HTR-8/SVneo (cell line): ENCODE data around the gene ANXA3.
"Not testable (repeated sequence)": the region's sequence is repeated elsewhere in the genome, so short reads cannot be mapped to it uniquely, and the experiment has no call there.

ENCODE experiments used
- DNase-seq: peaks from one replicate; pipeline ENCODE4 v3.0.0; 2011; ENCODE audit warnings: low spot score, mixed read lengths; ENCODE audit not compliant: insufficient read length
- FAIRE-seq: peaks from 2 replicates; lab custom pipeline; 2011; peaks lifted over from hg19 to GRCh38; lab: Jason Lieb, UNC

The ANXA3 gene

DNA sequence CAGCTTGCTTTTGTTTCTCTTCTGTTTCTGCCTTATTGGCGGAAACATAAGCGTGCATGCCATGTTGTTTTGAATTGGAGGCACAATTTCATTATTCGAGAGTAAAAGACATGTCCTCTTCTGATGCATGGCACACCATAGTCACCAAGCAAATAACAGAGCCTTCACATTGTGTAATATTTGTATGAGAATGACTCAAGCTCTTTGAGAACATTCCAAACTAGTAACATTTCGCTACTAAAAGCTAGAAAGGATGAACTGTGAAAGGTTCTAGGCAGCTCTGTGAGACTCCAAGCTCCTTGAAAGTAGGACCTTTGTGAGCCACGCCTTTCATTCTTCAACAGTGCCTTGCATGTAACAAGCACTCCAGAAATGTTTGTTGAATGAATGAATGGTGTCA, 9.2 kb upstream of the ANXA3 start:
- FAIRE-seq (no peak), DNase-seq (no peak)

DNA sequence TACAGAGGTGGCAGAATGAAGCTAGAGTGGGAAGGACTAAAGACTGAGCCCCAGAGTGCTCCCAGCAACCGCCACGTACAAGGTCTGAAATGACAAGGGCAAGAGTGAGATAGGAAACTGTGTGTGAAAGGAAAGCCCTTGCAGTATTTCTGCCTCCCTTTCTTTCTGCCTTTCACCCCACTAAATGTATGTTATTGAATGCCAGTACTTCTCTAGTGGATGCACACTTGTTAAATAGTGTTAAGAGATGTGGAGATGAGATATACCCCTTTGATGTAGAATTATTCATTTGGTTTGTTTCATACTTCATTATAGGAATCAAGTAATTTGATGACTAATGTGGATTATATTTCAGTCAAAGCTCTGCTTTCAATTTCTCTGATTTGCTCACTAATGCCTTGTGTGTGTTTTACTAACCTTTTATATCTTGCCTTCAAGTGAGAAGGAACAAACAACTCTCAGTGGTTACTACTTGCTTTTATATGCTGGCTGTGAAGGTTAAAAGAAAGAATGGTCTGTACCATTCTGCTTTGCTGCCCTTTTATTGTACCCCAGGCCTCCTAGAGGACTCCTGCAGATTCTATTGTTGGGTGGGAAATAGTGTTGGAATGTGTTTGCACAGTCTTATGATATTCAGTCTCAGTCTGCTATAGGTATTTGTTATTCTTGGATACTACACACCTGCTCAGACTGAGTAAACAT, 8.0 kb upstream of the ANXA3 start:
- no peak for FAIRE-seq
- no peak for DNase-seq

DNA sequence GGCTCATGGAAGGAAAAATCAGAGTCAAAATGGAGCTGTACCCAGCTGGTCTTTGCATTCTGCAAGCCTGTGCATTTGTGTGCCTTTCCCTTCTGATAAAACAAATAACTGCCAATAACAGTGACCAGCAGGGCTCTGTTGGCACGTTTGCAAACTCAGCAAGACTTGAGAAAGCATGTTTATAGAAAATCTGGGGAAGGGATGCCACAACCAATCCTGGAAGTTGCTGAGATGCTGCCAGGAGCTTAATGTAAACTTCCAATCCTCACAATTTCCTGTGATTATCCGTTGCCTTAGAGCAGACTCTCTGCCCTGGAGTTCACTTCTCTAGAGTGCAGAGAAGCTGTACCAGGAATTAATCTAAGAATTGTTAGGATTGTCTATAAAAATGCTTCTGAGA, 6.9 kb upstream of the ANXA3 start:
- FAIRE-seq (no peak), DNase-seq (no peak)

DNA sequence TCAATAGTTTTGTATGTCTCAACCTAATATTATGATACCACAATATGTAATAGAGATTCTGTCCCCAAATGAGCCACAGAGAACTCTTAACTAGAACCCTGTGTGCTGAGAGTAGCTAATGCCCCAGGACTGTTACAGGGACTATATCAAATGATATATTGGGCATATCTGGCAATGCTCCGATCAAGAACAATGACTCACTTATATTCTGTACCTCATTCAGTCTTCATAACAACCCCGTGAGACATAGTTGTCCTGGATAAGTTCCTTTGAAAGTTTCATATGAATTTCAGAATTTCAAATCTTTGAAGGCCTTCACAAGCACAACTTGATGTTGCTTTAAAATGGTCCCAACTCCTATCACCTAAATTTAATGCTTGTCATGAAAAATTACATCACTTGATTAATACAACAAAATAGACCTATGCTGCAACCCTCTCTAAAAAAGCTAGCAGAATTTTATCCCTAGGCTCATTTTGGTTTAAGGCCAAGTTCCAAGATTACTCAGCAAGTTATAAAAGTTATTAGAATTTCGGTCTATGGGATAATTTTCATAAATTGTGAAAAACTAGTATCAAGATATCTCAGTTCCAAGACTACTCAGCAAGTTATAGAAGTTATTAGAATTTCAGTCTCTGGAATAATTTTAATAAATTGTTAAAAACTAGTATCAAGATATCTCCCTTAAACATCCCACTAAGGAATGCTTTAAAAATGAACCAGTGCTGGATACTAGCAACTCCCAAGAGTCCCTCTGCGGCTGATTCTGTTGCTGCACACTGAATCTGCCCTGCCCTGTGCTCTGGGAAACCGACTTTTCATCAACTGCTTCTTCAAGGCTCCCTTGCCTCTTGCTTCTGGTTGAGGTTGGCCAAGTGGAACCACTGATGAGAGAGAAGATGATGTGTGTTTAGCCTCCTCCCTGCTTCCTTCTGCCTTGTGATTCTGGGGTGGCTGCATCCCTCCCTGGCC, 6.0 kb upstream of the ANXA3 start:
- DNase-seq: no peak
- FAIRE-seq: no peak

DNA sequence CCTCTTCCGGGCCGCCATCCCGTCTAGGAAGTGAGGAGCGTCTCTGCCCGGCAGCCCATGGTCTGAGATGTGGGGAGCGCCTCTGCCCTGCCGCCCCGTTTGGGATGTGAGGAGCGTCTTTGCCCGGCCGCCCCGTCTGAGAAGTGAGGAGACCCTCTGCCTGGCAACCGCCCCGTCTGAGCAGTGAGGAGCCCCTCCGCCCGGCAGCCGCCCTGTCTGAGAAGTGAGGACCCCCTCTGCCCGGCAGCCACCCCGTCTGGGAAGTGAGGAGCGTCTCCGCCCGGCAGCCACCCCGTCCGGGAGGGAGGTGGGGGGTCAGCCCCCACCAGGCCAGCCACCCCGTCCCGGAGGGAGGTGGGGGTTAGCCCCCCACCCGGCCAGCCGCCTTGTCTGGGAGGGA, 3.7 kb upstream of the ANXA3 start:
- not testable (repeated sequence) for FAIRE-seq, DNase-seq

DNA sequence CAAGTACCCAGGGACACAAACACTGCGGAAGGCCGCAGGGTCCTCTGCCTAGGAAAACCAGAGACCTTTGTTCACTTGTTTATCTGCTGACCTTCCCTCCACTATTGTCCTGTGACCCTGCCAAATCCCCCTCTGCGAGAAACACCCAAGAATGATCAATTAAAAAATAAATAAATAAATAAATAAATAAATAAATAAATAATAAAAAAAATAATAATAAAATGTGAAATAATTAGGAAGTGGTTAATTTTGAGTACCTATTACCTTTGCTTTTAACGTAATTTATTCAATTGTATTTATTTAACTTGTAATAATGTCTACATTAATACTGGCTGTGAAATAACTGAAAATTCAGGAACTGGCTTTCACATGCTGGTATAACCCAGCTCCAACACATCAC, 2.7 kb upstream of the ANXA3 start:
- FAIRE-seq, DNase-seq: not testable (repeated sequence)

DNA sequence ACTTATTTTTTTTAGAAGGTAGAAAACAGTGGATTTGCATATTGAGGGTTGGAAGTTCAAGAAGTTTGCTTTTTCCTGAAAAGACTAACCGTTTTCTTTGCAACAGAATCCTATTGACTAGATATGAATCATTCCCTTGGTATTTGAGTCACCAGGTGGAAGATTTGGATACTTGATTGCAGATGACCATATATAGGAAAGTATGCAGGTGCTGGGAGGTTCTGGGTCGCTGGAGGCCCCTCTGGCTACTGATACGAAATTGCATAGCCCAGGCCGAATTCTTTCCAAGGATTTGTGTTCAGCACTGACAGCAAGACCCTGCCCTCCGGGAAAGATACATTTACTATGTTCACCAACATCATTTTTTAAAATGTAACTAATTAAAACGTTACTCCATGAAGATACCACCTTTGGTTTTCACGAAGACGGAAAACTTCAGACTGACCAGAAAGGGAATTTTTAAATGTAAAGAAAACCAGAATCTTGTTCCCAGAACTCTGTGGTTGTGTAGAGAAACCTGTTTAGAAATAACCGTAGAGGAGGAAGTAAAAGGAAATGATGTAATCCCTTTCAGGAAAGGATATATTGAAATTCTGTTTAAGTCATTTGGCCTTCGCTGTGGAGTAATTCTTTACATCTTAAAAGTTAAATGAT, 946 bp downstream of the ANXA3 start:
- DNase-seq: no peak
- no peak for FAIRE-seq

DNA sequence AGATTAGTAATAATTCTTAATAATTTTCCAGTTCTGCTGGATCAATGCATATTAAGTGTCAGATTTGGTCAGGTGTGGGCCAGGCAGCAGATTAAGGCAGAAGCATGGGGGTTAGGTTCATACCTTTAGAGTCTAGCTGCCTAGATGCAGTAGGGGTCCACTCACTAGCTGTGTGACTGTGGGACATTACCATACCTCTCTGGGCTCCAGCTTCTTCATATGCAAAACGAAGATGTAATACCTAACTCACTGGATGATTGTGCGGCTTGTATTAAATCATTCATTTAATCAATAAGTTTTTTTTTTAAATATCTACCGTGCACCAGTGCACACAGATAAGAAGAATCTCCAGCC, 1.4 kb downstream of the ANXA3 start:
- no peak for DNase-seq
- no peak for FAIRE-seq

DNA sequence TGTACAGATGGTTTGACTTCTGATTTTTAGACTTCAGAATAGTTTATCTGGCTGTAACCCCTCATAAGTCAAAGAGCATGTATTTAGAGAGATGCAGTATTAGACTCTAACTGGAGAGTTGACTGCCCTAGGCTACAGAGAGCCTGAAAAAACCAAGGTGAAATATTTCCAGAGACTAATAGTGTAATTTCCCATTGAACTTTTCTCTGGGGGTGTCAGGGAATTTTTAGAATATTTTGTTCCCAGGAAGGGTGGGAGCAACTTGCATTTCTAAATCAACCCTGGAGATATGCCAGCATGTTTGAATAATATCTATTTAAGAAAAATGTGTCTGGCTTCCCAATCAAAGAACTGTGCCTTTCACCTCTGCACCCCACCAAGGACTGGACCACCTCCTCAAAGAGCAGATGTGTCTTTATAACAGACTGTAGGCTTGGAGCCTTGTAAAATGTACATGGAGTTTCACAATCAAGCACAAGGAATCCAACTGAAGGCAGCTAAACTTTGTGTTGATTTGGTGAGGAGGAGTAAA, 2.0 kb downstream of the ANXA3 start:
- no peak for DNase-seq
- FAIRE-seq: no peak

DNA sequence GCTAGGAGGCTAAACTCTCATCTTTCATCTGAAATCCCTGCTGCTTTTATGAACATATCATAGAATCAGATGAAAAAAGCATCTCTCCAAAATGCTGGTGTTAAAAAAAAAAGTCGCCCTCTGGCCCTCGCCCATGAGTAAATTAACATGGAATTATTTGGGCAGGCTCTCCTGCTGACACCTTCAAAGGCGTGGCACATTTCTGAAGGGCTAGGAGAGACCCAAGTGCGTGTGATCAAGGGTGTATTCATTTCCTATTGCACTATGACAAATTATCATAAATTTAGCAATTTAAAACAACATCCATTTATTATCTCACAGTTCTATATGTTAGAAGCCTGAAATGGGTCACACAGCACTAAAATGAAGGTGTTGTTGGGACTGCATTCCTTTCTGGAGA, 5.1 kb downstream of the ANXA3 start:
- DNase-seq (no peak), FAIRE-seq (no peak)

DNA sequence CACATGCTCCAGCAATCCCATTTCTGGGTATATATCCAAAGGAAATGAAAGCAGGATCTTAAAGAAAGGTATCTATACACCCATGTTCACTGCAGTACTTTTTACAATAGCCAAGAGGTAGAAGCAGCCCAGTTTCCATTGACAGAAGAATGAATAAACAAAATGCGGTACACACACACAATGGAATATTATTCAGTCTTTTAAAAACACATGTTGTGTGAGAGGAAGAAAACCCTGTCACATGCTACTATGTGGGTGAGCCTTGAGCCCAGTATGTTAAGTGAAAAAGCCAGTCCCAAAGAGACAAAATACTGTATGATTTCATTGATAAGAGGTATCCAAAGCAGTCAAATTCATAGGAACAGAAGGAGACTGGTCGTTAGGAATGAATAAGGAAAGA, 6.3 kb downstream of the ANXA3 start:
- DNase-seq (no peak), FAIRE-seq (no peak)

DNA sequence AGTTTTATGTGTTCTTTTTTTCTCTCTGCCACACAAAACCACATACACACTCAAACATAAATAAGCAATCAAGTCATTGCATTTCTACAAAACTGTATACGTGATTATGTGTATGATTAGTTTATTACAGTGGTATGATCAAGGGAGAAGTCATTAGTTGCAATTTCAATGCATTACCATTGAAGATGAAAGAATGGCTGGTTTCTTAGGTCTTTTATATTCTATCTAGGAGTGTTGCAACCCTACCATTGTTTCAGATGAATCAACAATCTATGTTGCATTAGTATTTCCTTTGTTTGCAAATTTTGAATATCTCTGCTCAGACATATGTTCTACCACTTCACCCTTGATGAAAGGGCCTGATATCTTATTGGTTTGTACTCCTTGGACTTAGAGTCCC, 6.8 kb downstream of the ANXA3 start:
- no peak for DNase-seq
- no peak for FAIRE-seq

DNA sequence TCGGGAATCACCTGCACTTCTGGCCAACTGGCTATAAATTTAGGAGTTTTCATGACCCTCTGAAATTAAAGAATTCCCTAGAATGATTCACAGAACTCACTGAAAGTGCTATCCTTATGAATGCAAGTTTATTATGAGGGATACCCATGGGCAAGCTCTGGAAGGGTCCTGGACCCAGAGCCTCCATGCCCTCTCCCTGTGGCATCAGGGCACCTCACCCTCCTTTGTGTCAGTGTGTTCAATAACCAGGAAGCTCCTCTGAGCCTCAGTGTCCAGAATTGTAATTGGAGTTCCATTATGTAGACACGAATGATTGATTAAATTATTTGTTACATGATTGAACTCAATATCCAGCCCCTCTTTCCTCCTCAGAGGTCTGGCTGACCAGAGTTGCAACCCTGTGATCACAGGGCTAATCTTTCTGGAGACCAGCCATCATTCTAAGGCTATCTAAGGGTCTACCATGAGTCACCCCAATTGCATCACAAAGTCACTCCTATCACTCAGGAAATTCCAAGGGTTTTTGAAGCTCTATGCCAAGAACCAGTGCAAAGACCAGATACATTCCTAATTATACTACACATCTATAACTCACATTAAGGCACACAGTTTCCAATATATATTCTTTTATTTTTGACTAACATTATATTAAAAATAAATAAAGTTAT, 8.9 kb downstream of the ANXA3 start:
- no peak for FAIRE-seq
- DNase-seq: peak; percentile 34

DNA sequence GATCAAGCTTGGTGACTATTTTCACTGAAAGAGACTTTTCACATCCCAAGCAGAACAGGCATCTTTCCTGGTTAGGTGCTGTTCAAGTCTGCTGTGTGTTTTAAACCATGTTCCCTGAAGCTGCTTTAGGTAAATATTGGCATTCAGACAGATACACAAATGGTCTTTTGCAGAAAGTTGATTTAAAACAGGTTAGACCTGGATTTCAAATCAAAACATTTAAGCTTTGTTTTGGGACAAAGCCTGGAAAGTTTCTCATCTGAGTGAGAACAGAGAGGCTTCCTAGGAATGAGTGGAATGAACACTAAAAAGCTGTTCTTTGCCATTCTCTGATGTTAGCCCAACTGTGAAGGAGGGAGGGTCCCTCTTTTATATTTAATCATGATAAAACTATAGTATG, 10.1 kb downstream of the ANXA3 start:
- DNase-seq (no peak), FAIRE-seq (no peak)

DNA sequence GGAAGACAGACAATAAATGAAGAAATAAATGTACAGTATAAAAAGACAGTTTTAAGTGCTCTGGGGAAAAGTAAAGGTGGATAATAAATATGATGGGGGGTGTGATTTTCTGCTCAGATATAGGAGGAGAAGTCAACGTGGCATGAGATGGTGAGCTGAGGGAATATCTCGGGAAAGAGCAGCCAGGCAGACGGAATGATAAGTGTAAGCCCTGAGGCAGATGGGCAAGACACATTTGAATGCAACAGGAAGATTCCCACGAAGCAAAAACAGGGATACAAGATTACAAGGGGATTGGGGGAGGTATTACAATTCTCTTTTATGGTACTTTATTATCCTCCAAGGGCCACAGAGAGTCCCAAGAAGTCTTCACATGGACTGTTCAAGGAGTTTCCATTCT, 11.1 kb downstream of the ANXA3 start:
- FAIRE-seq (no peak), DNase-seq (no peak)

DNA sequence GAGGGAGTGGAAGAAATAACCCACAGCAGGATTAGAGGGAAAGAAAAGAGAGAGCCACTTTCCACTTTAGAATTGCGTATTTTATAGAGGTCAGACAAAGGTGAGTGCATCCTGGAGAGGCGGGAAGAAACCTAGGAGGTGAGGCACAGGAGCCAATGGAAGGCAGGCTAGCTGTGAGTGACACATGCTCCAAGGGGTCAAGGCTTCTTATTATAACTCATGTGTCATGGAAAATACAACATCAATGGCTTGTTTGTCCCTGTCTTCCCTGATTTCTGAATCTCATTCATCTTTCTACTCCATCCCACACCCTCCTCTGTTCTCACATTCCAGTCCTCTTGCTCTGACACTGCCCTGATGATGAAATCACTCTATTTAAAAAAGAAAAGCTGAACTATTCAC, 14.4 kb downstream of the ANXA3 start:
- FAIRE-seq (no peak), DNase-seq (no peak)

DNA sequence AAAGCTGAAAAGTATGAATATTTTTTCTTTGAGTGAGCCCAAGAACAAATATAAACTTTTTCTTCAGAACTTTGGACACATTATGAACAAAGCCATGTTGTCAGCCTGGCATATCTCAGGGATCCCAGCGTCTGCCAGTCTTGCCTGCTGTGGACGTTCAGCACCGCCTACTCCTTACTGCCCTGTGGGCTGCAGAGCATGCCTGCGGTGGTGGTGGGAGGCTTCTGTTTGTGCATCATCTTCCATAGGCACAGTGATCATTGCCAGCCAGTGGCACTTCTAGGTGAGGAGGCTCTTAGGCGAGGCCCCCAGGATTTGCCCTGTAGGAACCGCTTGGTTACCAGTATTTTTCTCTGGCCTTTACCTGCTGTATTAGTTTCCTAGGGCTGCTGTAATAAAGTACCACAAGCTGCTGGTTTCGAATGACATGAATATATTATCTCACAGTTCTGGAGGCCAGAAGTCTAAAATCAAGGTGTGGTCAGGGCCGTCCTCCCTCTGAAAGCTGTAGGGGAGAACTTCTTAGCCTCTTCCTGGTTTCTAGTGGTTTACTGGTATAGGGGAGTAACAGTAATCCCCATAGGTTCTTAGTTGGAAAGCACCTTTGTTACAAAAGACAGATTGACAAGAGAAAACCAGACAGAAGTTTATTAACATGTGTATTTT, 15.4 kb downstream of the ANXA3 start:
- DNase-seq (no peak), FAIRE-seq (no peak)

DNA sequence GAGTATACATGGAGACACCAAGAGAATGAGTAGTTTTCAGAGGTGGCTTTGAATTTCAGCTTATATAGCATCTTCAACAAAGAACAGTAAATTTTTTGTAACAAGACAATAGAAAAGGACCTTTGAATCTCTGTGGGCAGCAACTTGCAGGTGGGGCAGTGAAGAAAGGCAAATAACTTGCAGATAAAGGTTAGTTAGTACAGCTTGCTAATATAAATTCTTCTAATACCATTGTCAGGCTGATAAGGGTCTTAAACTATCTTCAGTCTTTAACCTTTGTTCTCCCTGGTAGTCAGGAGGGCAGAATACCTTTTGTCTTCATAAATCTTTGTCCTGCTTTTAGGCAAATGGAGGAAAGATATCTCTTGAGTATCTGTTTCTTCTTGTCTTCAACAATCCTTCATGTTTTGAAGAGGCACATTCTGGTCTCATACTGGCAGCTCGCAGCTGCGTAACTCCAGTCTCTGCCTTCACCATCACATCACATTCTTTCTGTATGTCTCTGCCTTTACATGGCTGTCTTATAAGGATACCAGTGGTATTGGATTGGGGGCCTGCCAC, 16.0 kb downstream of the ANXA3 start:
- no peak for FAIRE-seq
- no peak for DNase-seq

DNA sequence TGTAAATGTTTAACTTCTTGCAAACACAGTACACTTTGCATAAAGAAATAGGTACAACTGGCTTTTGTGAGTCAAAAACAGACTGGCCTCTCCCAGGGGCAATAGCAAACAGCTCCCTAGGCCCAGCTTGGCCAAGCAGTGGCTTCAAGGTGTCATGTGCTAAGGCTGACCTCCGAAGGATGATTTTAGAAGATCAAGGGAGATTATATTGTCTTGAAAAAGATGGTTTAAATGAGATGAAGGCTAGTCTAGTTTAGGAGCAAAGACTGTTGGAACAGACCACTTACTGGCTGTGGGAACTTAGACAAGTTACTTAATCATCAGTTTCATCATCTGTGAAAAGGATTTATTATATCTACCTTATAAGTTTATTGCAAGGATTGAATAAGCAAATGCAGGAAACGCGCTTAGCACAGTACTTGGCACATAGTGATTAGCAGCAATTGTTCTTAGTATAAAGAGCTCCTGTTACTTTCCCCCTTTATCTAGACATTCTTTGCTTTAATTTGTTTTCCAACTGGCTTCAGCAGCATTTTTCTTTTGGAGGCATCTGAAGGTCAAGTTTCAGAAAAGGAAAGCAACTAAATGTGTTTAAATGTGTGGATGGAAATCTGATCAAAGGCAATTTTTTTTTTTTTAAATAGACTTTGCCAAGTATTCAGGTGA, 17.2 kb downstream of the ANXA3 start:
- no peak for FAIRE-seq

More for the DNA sequence above, 17.2 kb downstream of the ANXA3 start:
- no peak for DNase-seq
